ENCODE results near the gene FAM107A. TPM values are rescaled to one million over a fixed set of nuclear protein-coding genes. Genes with fewer than 3 reads are reported as not detected.

The FAM107A gene
- total and polyA plus RNA-seq, 2 of the 13 experiments (the other 11 are each of a cell fraction or from before 2014, with no cell fraction given): not detected

- TF ChIP-seq ZUFSP (CRISPR knock-in tag; IDR thresholded peaks at IDR 0.05; ENCODE audit: borderline replicate concordance) (no peak), JARID2 (CRISPR knock-in tag; IDR thresholded peaks at IDR 0.05; ENCODE audit: insufficient replicate concordance) (no peak), ERF (CRISPR knock-in tag; IDR thresholded peaks at IDR 0.05) (peak; percentile 34; the same call in 1 of the 2 replicates), ZBTB7B (CRISPR knock-in tag; IDR thresholded peaks at IDR 0.05) (peak; percentile 57; the same call in 1 of the 2 replicates), KAT2B (IDR thresholded peaks at IDR 0.05; ENCODE audit: borderline replicate concordance, low read depth, low read length) (no peak), ZNF576 (CRISPR knock-in tag; IDR thresholded peaks at IDR 0.05) (no peak), ZNF160 (CRISPR knock-in tag; IDR thresholded peaks at IDR 0.05) (0 out of 2 replicates have a peak, but pooled peaks have one; percentile 40), MYC (CRISPR knock-in tag; IDR thresholded peaks at IDR 0.05; ENCODE audit: borderline replicate concordance) (peak; percentile 59; the same call in 1 of the 2 replicates), NFYC (CRISPR knock-in tag; IDR thresholded peaks at IDR 0.05) (no peak), PRDM10 (CRISPR knock-in tag; IDR thresholded peaks at IDR 0.05; ENCODE audit: low read depth) (peak; percentile 37; the same call in 1 of the 2 replicates), HCFC1 (IDR thresholded peaks at IDR 0.05; ENCODE audit: low read depth, low read length) (no peak), YY1 (IDR thresholded peaks at IDR 0.05; ENCODE audit: insufficient read depth, insufficient replicate concordance, low read depth, low read length) (no peak), SOX13 (IDR thresholded peaks at IDR 0.05) (peak; percentile 97), SOX13 (CRISPR knock-in tag; conservative IDR thresholded peaks at IDR 0.05 in 1 of 2, IDR thresholded peaks at IDR 0.05 in 1 of 2) (peak in 1 of 2 experiments; percentile 97; a peak in 2 of 4 replicates), KLF9 (CRISPR knock-in tag; IDR thresholded peaks at IDR 0.05; ENCODE audit: low read depth) (no peak), PAWR (CRISPR knock-in tag; IDR thresholded peaks at IDR 0.05; ENCODE audit: borderline replicate concordance) (no peak), ZNF362 (CRISPR knock-in tag; IDR thresholded peaks at IDR 0.05; ENCODE audit: borderline replicate concordance) (no peak), PPARG (CRISPR knock-in tag; conservative IDR thresholded peaks at IDR 0.05) (peak; percentile 86), ZSCAN12 (CRISPR knock-in tag; IDR thresholded peaks at IDR 0.05) (no peak), ZNF75D (CRISPR knock-in tag; IDR thresholded peaks at IDR 0.05; ENCODE audit: borderline replicate concordance) (no peak), CHCHD3 (CRISPR knock-in tag; IDR thresholded peaks at IDR 0.05) (0 out of 2 replicates have a peak, but pooled peaks have one; percentile 72), HOXA9 (CRISPR knock-in tag; IDR thresholded peaks at IDR 0.05; ENCODE audit: borderline replicate concordance) (no peak)
Observed at GRCh38 chr3:58535531-58536500, 41.4 kb downstream of the FAM107A start (continued).

Measured in HepG2 (cell line).